Neural progenitor cell (in vitro differentiated cells): Measurements from ENCODE around the gene CNTNAP2.

Experiments used
- EZH2phosphoT487 ChIP-seq: fragments of 200-600 bp; sonication (generic); IDR thresholded peaks from 2 replicates; pipeline ENCODE4 v1.6.1; 2017; ENCODE audit warnings: antibody characterized with exemption
- TF ChIP-seq, protein P1 (sequence below): fragments of 200-600 bp; sonication (generic); IDR thresholded peaks from 2 replicates; pipeline ENCODE4 v1.5.1; 2017; ENCODE audit warnings: antibody characterized with exemption, mild to moderate bottlenecking

DNA sequence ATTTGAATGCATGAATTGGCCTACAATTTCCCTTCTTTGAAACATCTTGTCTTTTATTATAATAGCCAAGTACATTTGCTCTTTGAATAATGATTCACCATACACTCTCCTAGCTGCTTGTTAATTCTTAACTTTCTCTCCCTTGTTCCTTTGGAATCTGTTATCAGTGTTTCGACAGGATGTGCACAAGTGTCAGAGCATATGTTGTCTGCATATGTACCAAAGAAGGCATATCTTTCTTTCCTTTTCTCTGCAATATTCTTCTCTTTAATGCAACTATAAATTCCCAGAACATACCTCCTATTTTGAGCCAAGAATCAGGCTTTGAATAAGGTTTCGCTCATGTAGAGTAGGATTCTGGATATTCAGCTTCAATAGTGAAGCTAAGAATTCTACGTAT lies 1625.7 kb downstream of the CNTNAP2 start:
- TF ChIP-seq EZH2phosphoT487 = no peak
- TF ChIP-seq, protein P1, sequence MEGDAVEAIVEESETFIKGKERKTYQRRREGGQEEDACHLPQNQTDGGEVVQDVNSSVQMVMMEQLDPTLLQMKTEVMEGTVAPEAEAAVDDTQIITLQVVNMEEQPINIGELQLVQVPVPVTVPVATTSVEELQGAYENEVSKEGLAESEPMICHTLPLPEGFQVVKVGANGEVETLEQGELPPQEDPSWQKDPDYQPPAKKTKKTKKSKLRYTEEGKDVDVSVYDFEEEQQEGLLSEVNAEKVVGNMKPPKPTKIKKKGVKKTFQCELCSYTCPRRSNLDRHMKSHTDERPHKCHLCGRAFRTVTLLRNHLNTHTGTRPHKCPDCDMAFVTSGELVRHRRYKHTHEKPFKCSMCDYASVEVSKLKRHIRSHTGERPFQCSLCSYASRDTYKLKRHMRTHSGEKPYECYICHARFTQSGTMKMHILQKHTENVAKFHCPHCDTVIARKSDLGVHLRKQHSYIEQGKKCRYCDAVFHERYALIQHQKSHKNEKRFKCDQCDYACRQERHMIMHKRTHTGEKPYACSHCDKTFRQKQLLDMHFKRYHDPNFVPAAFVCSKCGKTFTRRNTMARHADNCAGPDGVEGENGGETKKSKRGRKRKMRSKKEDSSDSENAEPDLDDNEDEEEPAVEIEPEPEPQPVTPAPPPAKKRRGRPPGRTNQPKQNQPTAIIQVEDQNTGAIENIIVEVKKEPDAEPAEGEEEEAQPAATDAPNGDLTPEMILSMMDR = no peak
